HEK293 (cell line): ENCODE data around the gene MATCAP1.

ENCODE experiments used
- CTCF ChIA-PET: fragments of 350-600 bp; formaldehyde crosslinking; extraction: SDS; loops from one replicate; lab custom pipeline; 2021; ENCODE audit warnings: antibody characterized with exemption; lab: Yijun Ruan, JAX
- POLR2A ChIA-PET: fragments of 300-600 bp; formaldehyde crosslinking; extraction: SDS; loops from one replicate; lab custom pipeline; 2020; ENCODE audit warnings: antibody characterized with exemption, inconsistent platforms; lab: Yijun Ruan, JAX
- H3K27ac ChIP-seq: fragments of 200-500 bp; sonication (Bioruptor generic); 2 replicates; pipeline ENCODE4 v1.5.1; 2014; ENCODE audit warnings: low read depth, low read length, control low read depth, inconsistent platforms; ENCODE audit errors: extremely low read depth
- H3K36me3 ChIP-seq, 2 experiments: fragments of 200-500 bp in 1 of 2; sonication (Bioruptor generic) in 1 of 2; 1 replicate in 1 of 2; 2 replicates in 1 of 2; pipeline ENCODE4 v1.5.1; 2014 to 2017; ENCODE audit warnings: inconsistent platforms in 2 of 2, low read length in 2 of 2; ENCODE audit not compliant: control insufficient read depth in 2 of 2, insufficient read depth in 1 of 2
- H3K4me1 ChIP-seq: fragments of 200-500 bp; sonication (Bioruptor generic); 2 replicates; pipeline ENCODE4 v1.5.1; 2014; ENCODE audit warnings: mild to moderate bottlenecking, low read length, inconsistent platforms; ENCODE audit not compliant: control insufficient read depth, insufficient read depth
- H3K4me3 ChIP-seq: 2 replicates; pipeline ENCODE4 v1.5.1; 2011; ENCODE audit warnings: low read depth, mild to moderate bottlenecking, control low read depth, low read length, moderate library complexity
- H3K9me3 ChIP-seq: fragments of 200-500 bp; sonication (Bioruptor generic); 2 replicates; pipeline ENCODE4 v1.5.1; 2014; ENCODE audit warnings: low read depth, low read length, inconsistent platforms; ENCODE audit not compliant: control insufficient read depth, insufficient read depth
- ATF2 ChIP-seq: fragments of 450-650 bp; formaldehyde crosslinking; IDR thresholded peaks from 2 replicates; pipeline ENCODE4 v1.5.1; 2016; ENCODE audit warnings: missing biosample characterization, missing genetic modification characterization, low read depth
- HOXC10 ChIP-seq: sonication (generic); formaldehyde crosslinking; IDR thresholded peaks from 2 replicates; pipeline ENCODE4 v1.8.1; 2023; ENCODE audit warnings: mild to moderate bottlenecking, missing genetic modification reagents
- MYNN ChIP-seq: fragments of 450-650 bp; formaldehyde crosslinking; IDR thresholded peaks from 2 replicates; pipeline ENCODE4 v1.5.1; 2016; ENCODE audit warnings: missing biosample characterization, missing genetic modification characterization, borderline replicate concordance
- PRDM10 ChIP-seq: fragments of 450-650 bp; formaldehyde crosslinking; IDR thresholded peaks from 2 replicates; pipeline ENCODE4 v1.5.1; 2016; ENCODE audit warnings: missing biosample characterization, missing genetic modification characterization
- SCRT1 ChIP-seq: fragments of 450-650 bp; formaldehyde crosslinking; IDR thresholded peaks from 2 replicates; pipeline ENCODE4 v1.5.1; 2016; ENCODE audit warnings: missing biosample characterization, missing genetic modification characterization, borderline replicate concordance
- SP7 ChIP-seq: fragments of 450-650 bp; formaldehyde crosslinking; IDR thresholded peaks from 2 replicates; pipeline ENCODE4 v1.5.1; 2016; ENCODE audit warnings: missing biosample characterization, missing genetic modification characterization
- ZFP3 ChIP-seq: fragments of 450-650 bp; formaldehyde crosslinking; IDR thresholded peaks from 2 replicates; pipeline ENCODE4 v1.5.1; 2016; ENCODE audit warnings: low read depth, missing biosample characterization, missing genetic modification characterization
- ZNF114 ChIP-seq: fragments of 450-650 bp; formaldehyde crosslinking; IDR thresholded peaks from 2 replicates; pipeline ENCODE4 v1.5.0; 2017; ENCODE audit warnings: missing biosample characterization, missing genetic modification characterization
- ZNF292 ChIP-seq: fragments of 450-650 bp; formaldehyde crosslinking; IDR thresholded peaks from 2 replicates; pipeline ENCODE4 v1.5.1; 2016; ENCODE audit warnings: low read depth, missing biosample characterization, missing genetic modification characterization, borderline replicate concordance
- ZNF362 ChIP-seq: fragments of 450-650 bp; formaldehyde crosslinking; IDR thresholded peaks from 2 replicates; pipeline ENCODE4 v1.5.1; 2016; ENCODE audit warnings: missing biosample characterization, missing genetic modification characterization
- ZNF366 ChIP-seq: fragments of 450-650 bp; formaldehyde crosslinking; conservative IDR thresholded peaks from 2 replicates; pipeline ENCODE4 v1.5.1; 2016; ENCODE audit warnings: missing biosample characterization, missing genetic modification characterization
- ZNF391 ChIP-seq: fragments of 450-650 bp; formaldehyde crosslinking; IDR thresholded peaks from 2 replicates; pipeline ENCODE4 v1.5.1; 2016; ENCODE audit warnings: low read depth, missing biosample characterization, missing genetic modification characterization, borderline replicate concordance
- ZNF513 ChIP-seq: fragments of 450-650 bp; IDR thresholded peaks from 2 replicates; pipeline ENCODE4 v1.5.1; 2018; ENCODE audit warnings: missing biosample characterization, missing genetic modification characterization
- ZNF580 ChIP-seq: fragments of 450-650 bp; formaldehyde crosslinking; IDR thresholded peaks from 2 replicates; pipeline ENCODE4 v1.5.1; 2016; ENCODE audit warnings: missing biosample characterization, missing genetic modification characterization
- ZNF600 ChIP-seq: fragments of 450-650 bp; formaldehyde crosslinking; IDR thresholded peaks from 2 replicates; pipeline ENCODE4 v1.5.1; 2016; ENCODE audit warnings: missing biosample characterization, missing genetic modification characterization
- ZNF623 ChIP-seq: fragments of 450-650 bp; formaldehyde crosslinking; IDR thresholded peaks from 2 replicates; pipeline ENCODE4 v1.5.1; 2016; ENCODE audit warnings: missing biosample characterization, missing genetic modification characterization
- TF ChIP-seq, protein P1 (sequence below): fragments of 450-650 bp; formaldehyde crosslinking; IDR thresholded peaks from 2 replicates; pipeline ENCODE4 v1.5.1; 2016; ENCODE audit warnings: missing biosample characterization, missing genetic modification characterization

MATCAP1 gene

DNA sequence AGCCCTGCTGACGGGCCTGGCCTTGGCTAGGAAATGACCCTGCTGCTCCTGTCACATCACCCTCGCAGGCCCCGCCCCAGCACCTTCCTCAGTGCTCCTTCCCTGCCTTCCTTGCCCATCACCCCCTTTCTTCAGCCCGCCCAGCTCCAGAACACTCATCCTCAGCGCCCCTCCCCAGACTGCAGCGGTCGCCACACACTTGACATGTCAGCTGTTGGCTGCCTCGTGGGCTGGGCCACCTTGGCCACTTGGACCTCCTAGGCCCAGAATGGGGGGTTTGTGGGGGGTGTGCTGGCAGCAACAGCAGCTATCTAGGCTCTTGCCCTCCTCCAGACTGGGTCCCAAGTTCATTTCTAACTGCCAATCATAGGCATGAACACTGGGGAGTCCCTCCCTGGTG is 25.8 kb upstream of the MATCAP1 start:
- CTCF ChIA-PET: no interaction called here
- no peaks in the 10 kb centered on the region for H3K4me1 ChIP-seq

GRCh38 chr16:67208154-67208896 is 24.6 kb upstream of the MATCAP1 start:
- POLR2A ChIA-PET: interaction anchor here (0.7 to 3.2 kb wide), 7 partner anchors 10 to 38 kb away, joined by 3 to 11 read pairs (median 4); partner anchors contain the start of genes E2F4, ELMO3 and TMEM208
- Histone ChIP-seq H3K4me1 (no peaks in the 10 kb centered on the region), H3K36me3 (peaks cover 0 to 26% of the 10 kb centered on the region in 2 experiments; a peak in 1 of 3 replicates), H3K4me3 (no peak overlapping the region), H3K9me3 (no peaks in the 10 kb centered on the region), H3K27ac (no peak overlapping the region)
- CTCF ChIA-PET: interaction anchor here (1.4 to 1.6 kb wide), 2 partner anchors 10 to 11 kb away, joined by 3 to 6 read pairs; partner anchors contain the start of gene ELMO3
- TF ChIP-seq MYNN (tag by site-specific recombination) (no peak), ZNF391 (tag by site-specific recombination) (no peak), SP7 (tag by site-specific recombination) (no peak), HOXC10 (CRISPR knock-in tag) (no peak), ZNF623 (tag by site-specific recombination) (no peak), ZNF362 (tag by site-specific recombination) (no peak), ZNF580 (tag by site-specific recombination) (no peak), ZFP3 (no peak), SCRT1 (tag by site-specific recombination) (no peak), ZNF292 (tag by site-specific recombination) (no peak), ZNF366 (tag by site-specific recombination) (no peak)
- TF ChIP-seq, protein P1, sequence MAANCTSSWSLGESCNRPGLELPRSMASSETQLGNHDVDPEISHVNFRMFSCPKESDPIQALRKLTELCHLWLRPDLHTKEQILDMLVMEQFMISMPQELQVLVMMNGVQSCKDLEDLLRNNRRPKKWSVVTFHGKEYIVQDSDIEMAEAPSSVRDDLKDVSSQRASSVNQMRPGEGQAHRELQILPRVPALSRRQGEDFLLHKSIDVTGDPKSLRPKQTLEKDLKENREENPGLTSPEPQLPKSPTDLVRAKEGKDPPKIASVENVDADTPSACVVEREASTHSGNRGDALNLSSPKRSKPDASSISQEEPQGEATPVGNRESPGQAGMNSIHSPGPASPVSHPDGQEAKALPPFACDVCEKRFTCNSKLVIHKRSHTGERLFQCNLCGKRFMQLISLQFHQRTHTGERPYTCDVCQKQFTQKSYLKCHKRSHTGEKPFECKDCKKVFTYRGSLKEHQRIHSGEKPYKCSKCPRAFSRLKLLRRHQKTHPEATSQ (tag by site-specific recombination): no peak

More for the DNA sequence above, 25.8 kb upstream of the MATCAP1 start:
- Histone ChIP-seq H3K9me3 (no peaks in the 10 kb centered on the region), H3K4me3 (no peak overlapping the region), H3K36me3 (peaks cover 0 to 15% of the 10 kb centered on the region in 2 experiments; a peak in 2 of 3 replicates), H3K27ac (no peak overlapping the region)
- TF ChIP-seq ZNF513 (tag by site-specific recombination) (no peak), PRDM10 (peak; percentile 38), ATF2 (no peak), ZNF114 (tag by site-specific recombination) (no peak), ZNF600 (tag by site-specific recombination) (no peak)
- POLR2A ChIA-PET: interaction anchor here (1.4 to 2.4 kb wide), 3 partner anchors 11 to 17 kb away, joined by 4 to 8 read pairs (median 5); partner anchors contain the start of gene TMEM208
